ENCODE results near the gene SLC18A3. TPM values are rescaled to one million over a fixed set of nuclear protein-coding genes. Genes with fewer than 3 reads are reported as not detected.

SLC18A3 gene
- total RNA-seq (2021) (0.28 and 0.30 TPM in 2 replicates), Bru-seq, nascent RNA (not detected), BruChase-seq, experiment 1, labeled RNA remaining after a 2-hour chase (not detected), BruChase-seq, experiment 2, labeled RNA remaining after a 6-hour chase (percentile 27 among the genes with signal in this experiment)
- long read RNA-seq, partial matches to known transcripts, result 0 of 1 reads
- long read RNA-seq, other reads (novel, unspliced or antisense), result 0 of 1 reads

- Histone ChIP-seq H3K4me1 (ENCODE audit: insufficient read depth, low read length, poor library complexity, severe bottlenecking) (peaks cover 11% of the 10 kb centered on the region), H3K36me3 (ENCODE audit: insufficient read depth, low read length, poor library complexity, severe bottlenecking) (no peaks in the 10 kb centered on the region), H3K27me3 (replicated peaks; ENCODE audit: insufficient read depth, low read depth, low read length, poor library complexity) (peaks cover 79% of the 10 kb centered on the region), H3K9me3 (ENCODE audit: low read depth, low read length, poor library complexity, severe bottlenecking) (no peaks in the 10 kb centered on the region), H3K4me3 (ENCODE audit: low read depth, low read length, poor library complexity, severe bottlenecking) (peak within 1 kb of the TSS; percentile 40), H3K27ac (ENCODE audit: low read depth, low read length, poor library complexity, severe bottlenecking) (no peak within 1 kb of the TSS)
- TF ChIP-seq EZH2 (IDR thresholded peaks at IDR 0.05; ENCODE audit: borderline replicate concordance, low read depth, low read length, poor library complexity, severe bottlenecking), result no peak
- DNase-seq (ENCODE audit: low spot score), result peak; percentile 28
- POLR2A ChIA-PET (ENCODE audit: low non-redundant PET), result no interaction called here
- CTCF ChIA-PET, result no interaction called here
- BruUV-seq (replicated peaks), result no TSS peak
- intact Hi-C loops (cut with micrococcal nuclease; ENCODE audit: unreplicated experiment), result no loop called here
Observed at GRCh38 chr10:49610114-49610457, at the start of gene SLC18A3. TSS of gene SLC18A3 (plus strand) at chr10:49610310. CDS start at chr10:49610741, 431 bp downstream.

GRCh38 chr10:49560526-49560925, 49.6 kb upstream of the SLC18A3 start:
- H3K4me1 ChIP-seq (ENCODE audit: insufficient read depth, low read length, poor library complexity, severe bottlenecking), result no peaks in the 10 kb centered on the region
- peaks cover 8% of the 10 kb centered on the region for H3K27me3 ChIP-seq (replicated peaks; ENCODE audit: insufficient read depth, low read depth, low read length, poor library complexity)
- H3K27ac ChIP-seq (ENCODE audit: low read depth, low read length, poor library complexity, severe bottlenecking), result no peak overlapping the region
- intact Hi-C loops (cut with micrococcal nuclease; ENCODE audit: unreplicated experiment), result no loop called here
- CTCF ChIA-PET, result no interaction called here
- TF ChIP-seq EZH2 (IDR thresholded peaks at IDR 0.05; ENCODE audit: borderline replicate concordance, low read depth, low read length, poor library complexity, severe bottlenecking), result no peak
- TF ChIP-seq CTCF (conservative IDR thresholded peaks at IDR 0.05; ENCODE audit: low read depth, low read length), result no peak
- no peaks in the 10 kb centered on the region for H3K9me3 ChIP-seq (ENCODE audit: low read depth, low read length, poor library complexity, severe bottlenecking)
- POLR2A ChIA-PET (ENCODE audit: low non-redundant PET), result no interaction called here
- no peak overlapping the region for H3K4me3 ChIP-seq (ENCODE audit: low read depth, low read length, poor library complexity, severe bottlenecking)
- H3K36me3 ChIP-seq (ENCODE audit: insufficient read depth, low read length, poor library complexity, severe bottlenecking), result no peaks in the 10 kb centered on the region
- no TSS peak for BruUV-seq (replicated peaks)
- no peak for DNase-seq (ENCODE audit: low spot score)

- no peaks in the 10 kb centered on the region for H3K36me3 ChIP-seq (ENCODE audit: insufficient read depth, low read length, poor library complexity, severe bottlenecking)
- no peak overlapping the region for H3K4me3 ChIP-seq (ENCODE audit: low read depth, low read length, poor library complexity, severe bottlenecking)
- ChIA-PET CTCF (no interaction called here), POLR2A (ENCODE audit: low non-redundant PET) (no interaction called here)
- H3K27ac ChIP-seq (ENCODE audit: low read depth, low read length, poor library complexity, severe bottlenecking), result no peak overlapping the region
- BruUV-seq (replicated peaks), result no TSS peak
- no peaks in the 10 kb centered on the region for H3K9me3 ChIP-seq (ENCODE audit: low read depth, low read length, poor library complexity, severe bottlenecking)
- H3K4me1 ChIP-seq (ENCODE audit: insufficient read depth, low read length, poor library complexity, severe bottlenecking), result no peaks in the 10 kb centered on the region
- no peak for DNase-seq (ENCODE audit: low spot score)
- peaks cover 8% of the 10 kb centered on the region for H3K27me3 ChIP-seq (replicated peaks; ENCODE audit: insufficient read depth, low read depth, low read length, poor library complexity)
- intact Hi-C loops (cut with micrococcal nuclease; ENCODE audit: unreplicated experiment), result no loop called here
- no peak for TF ChIP-seq EZH2 (IDR thresholded peaks at IDR 0.05; ENCODE audit: borderline replicate concordance, low read depth, low read length, poor library complexity, severe bottlenecking)
- TF ChIP-seq CTCF (conservative IDR thresholded peaks at IDR 0.05; ENCODE audit: low read depth, low read length), result no peak
Observed at GRCh38 chr10:49562893-49563292, 47.2 kb upstream of the SLC18A3 start.

- Histone ChIP-seq H3K27ac (ENCODE audit: low read depth, low read length, poor library complexity, severe bottlenecking) (no peak overlapping the region), H3K36me3 (ENCODE audit: insufficient read depth, low read length, poor library complexity, severe bottlenecking) (no peaks in the 10 kb centered on the region), H3K9me3 (ENCODE audit: low read depth, low read length, poor library complexity, severe bottlenecking) (no peaks in the 10 kb centered on the region), H3K4me3 (ENCODE audit: low read depth, low read length, poor library complexity, severe bottlenecking) (no peak overlapping the region), H3K4me1 (ENCODE audit: insufficient read depth, low read length, poor library complexity, severe bottlenecking) (no peaks in the 10 kb centered on the region), H3K27me3 (replicated peaks; ENCODE audit: insufficient read depth, low read depth, low read length, poor library complexity) (peaks cover 8% of the 10 kb centered on the region)
- DNase-seq (ENCODE audit: low spot score), result no peak
- intact Hi-C loops (cut with micrococcal nuclease; ENCODE audit: unreplicated experiment), result no loop called here
- no peak for TF ChIP-seq CTCF (conservative IDR thresholded peaks at IDR 0.05; ENCODE audit: low read depth, low read length)
- TF ChIP-seq EZH2 (IDR thresholded peaks at IDR 0.05; ENCODE audit: borderline replicate concordance, low read depth, low read length, poor library complexity, severe bottlenecking), result no peak
- CTCF ChIA-PET, result no interaction called here
- no TSS peak for BruUV-seq (replicated peaks)
- POLR2A ChIA-PET (ENCODE audit: low non-redundant PET), result no interaction called here
Observed at GRCh38 chr10:49564461-49565009, 45.6 kb upstream of the SLC18A3 start.

Data from A673 (cell line).